ENCODE measurements around the gene RBP3. TPM values are rescaled to one million over a fixed set of nuclear protein-coding genes. Genes with fewer than 3 reads are reported as not detected.

RBP3 gene
- total and polyA plus RNA-seq, 8 donors = not detected

DNA sequence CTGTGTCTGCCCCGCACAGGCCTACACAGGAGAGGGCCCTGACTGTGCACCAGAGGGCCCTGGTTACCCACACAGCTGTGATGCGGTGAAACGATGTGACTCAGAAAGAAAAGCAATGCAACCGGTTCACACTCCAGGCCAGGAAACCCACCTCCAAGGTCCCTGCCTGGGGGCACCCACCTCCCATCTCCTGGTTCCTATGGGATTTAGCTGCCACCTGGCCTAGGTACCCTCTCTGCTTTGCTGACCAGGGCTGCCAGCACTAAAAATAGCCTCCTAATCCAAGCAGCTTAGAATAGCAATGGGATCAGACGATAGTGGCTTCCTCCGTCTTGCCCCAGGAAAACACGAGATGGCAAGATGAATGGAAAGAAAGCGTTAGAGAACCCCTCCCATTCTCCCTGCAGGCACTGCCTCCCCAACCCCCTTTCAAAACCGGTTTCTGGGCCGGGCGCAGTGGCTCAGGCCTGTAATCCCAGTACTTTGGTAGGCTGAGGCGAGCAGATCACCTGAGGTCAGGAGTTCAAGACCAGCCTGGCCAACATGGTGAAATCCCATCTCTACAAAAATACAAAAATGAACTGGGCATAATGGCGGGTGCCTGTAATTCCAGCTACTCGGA is 12.4 kb downstream of the RBP3 start:
- H3K27me3 ChIP-seq = no peaks in the 10 kb centered on the region
- no peak overlapping the region for H3K4me3 ChIP-seq
- WGBS, 2 donors = 81 to 86% methylated on average over 14 of the region's 14 CpGs
- intact Hi-C loops (cut with DNase I) = no loop called here
- H3K9me3 ChIP-seq = no peaks in the 10 kb centered on the region
- ATAC-seq (no peak), FAIRE-seq (no peak), DNase-seq (peak in 1 of 6 donors; percentile 28)
- TF ChIP-seq, protein P1, sequence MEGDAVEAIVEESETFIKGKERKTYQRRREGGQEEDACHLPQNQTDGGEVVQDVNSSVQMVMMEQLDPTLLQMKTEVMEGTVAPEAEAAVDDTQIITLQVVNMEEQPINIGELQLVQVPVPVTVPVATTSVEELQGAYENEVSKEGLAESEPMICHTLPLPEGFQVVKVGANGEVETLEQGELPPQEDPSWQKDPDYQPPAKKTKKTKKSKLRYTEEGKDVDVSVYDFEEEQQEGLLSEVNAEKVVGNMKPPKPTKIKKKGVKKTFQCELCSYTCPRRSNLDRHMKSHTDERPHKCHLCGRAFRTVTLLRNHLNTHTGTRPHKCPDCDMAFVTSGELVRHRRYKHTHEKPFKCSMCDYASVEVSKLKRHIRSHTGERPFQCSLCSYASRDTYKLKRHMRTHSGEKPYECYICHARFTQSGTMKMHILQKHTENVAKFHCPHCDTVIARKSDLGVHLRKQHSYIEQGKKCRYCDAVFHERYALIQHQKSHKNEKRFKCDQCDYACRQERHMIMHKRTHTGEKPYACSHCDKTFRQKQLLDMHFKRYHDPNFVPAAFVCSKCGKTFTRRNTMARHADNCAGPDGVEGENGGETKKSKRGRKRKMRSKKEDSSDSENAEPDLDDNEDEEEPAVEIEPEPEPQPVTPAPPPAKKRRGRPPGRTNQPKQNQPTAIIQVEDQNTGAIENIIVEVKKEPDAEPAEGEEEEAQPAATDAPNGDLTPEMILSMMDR (IDR thresholded peaks at IDR 0.05) = no peak
- no peaks in the 10 kb centered on the region for H3K4me1 ChIP-seq
- no peak overlapping the region for H3K27ac ChIP-seq
- no peaks in the 10 kb centered on the region for H3K36me3 ChIP-seq

DNA sequence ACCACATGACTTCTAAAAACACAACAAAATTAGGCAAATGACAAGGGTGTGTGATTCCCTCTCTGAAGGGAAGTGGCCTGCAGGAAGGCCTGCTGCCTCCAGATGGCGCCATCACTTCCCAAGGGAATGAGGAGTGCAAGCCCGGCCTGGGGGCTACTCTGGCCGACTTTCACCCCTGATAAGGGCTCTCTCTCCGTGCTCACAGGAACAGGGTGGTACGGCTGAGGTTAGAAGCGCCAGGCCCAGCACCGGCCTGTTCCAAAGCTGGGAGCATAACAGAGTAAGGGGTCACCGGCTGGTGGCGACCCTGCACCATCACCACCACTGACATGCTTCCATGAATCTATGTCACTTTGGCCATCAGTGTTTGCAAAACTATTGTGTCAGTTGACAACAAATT is 13.1 kb downstream of the RBP3 start:
- Histone ChIP-seq H3K9me3 (no peaks in the 10 kb centered on the region), H3K36me3 (no peaks in the 10 kb centered on the region), H3K4me3 (no peak overlapping the region), H3K27ac (no peak overlapping the region), H3K4me1 (no peaks in the 10 kb centered on the region), H3K27me3 (no peaks in the 10 kb centered on the region)
- no peak for FAIRE-seq
- ATAC-seq = peak in 3 of 4 donors; percentile 45 to 75 (median 66)
- peak in 3 of 6 donors; percentile 33 to 79 (median 35) for DNase-seq
- intact Hi-C loops (cut with DNase I) = no loop called here
- TF ChIP-seq, protein P1 (IDR thresholded peaks at IDR 0.05) = peak; percentile 60 to 71 (median 67)
- WGBS, 2 donors = 55% methylated on average over 9 of the region's 9 CpGs

DNA sequence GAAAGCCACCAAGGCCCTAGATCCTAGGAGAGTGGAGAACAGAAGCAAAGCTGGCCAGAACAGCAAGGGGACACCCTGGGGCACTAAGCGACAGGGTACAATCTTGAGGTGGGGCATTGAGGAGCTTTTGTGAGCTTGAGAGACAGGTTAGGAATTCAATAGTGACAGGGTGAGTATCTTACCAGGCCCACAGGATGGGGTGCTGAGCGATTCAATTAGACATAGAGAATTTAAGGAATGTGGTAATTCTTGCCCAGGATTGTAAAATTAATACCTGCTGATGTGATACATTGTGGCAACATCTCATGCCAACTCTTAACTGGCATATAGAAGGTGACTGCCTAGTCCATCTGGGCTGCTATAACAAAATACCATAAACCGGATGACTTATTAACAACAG is 14.0 kb downstream of the RBP3 start:
- intact Hi-C loops (cut with DNase I) = no loop called here
- Histone ChIP-seq H3K27me3 (no peaks in the 10 kb centered on the region), H3K27ac (no peak overlapping the region), H3K36me3 (no peaks in the 10 kb centered on the region), H3K4me3 (no peak overlapping the region), H3K4me1 (no peaks in the 10 kb centered on the region), H3K9me3 (no peaks in the 10 kb centered on the region)
- no peak for ATAC-seq
- no peak for DNase-seq
- TF ChIP-seq, protein P1 (IDR thresholded peaks at IDR 0.05) = no peak
- no peak for FAIRE-seq
- 77 to 78% methylated on average over 3 of the region's 3 CpGs for WGBS, 2 donors

DNA sequence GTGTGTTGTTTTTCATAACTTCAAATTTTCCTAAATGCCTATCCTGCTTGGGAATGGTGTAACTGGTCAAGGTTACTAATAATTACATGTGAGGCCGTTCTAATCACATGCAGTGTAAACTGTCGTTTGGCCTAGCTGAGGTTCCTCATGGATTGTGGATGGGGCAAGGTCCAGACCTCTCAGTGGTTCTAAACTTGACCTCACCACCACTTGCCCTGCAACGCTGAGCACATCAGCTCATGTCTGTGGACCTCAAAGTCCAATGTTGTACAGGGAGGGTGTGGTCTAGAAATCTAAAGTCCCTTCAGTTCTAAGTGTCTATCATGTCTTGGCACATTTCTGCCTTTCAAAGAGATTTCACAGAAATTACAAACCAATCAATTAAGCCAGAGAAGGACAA is 15.6 kb downstream of the RBP3 start:
- no peak for DNase-seq
- WGBS, 2 donors = 42 to 51% methylated on average over 3 of the region's 3 CpGs
- intact Hi-C loops (cut with DNase I) = no loop called here
- Histone ChIP-seq H3K27me3 (no peaks in the 10 kb centered on the region), H3K4me3 (no peak overlapping the region), H3K27ac (no peak overlapping the region), H3K9me3 (no peaks in the 10 kb centered on the region), H3K36me3 (no peaks in the 10 kb centered on the region), H3K4me1 (no peaks in the 10 kb centered on the region)
- FAIRE-seq = no peak
- no peak for ATAC-seq
- TF ChIP-seq, protein P1 (IDR thresholded peaks at IDR 0.05) = no peak

DNA sequence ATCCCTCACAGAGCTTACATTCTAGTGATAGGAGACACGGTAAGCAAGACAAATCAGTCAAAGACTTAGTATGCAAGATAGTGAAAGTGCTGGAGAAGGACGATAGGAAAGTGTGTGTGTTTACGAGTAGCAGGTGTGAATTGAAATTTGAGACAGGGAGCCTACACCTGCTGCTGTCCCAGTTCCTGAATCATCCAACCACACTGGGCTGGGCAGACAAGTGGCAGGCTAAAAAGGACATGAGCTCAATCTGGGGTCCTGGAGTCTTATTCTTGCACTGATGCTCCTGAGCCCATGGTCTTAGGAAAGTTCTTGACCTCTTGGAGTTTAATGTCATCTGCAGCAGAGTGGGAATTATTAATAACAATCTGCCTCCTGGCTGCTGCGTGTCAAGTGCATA is 16.2 kb downstream of the RBP3 start:
- no peak overlapping the region for H3K4me3 ChIP-seq
- intact Hi-C loops (cut with DNase I) = no loop called here
- no peak overlapping the region for H3K27ac ChIP-seq
- no peaks in the 10 kb centered on the region for H3K36me3 ChIP-seq
- H3K4me1 ChIP-seq = no peaks in the 10 kb centered on the region
- H3K27me3 ChIP-seq = no peaks in the 10 kb centered on the region
- FAIRE-seq (no peak), ATAC-seq (peak; percentile 34 to 66 (median 48)), DNase-seq (no peak)
- TF ChIP-seq, protein P1 (IDR thresholded peaks at IDR 0.05) = no peak
- no peaks in the 10 kb centered on the region for H3K9me3 ChIP-seq
- WGBS, 2 donors = 33 to 37% methylated on average over 4 of the region's 4 CpGs

Data from pancreas (tissue), 10 donors.